Activated T-helper 2 cell treated with anti-CD3 and anti-CD28 coated beads, Interferon-gamma antibody, Interleukin-2, Interleukin-4, amounts not matched to agents 10 μg/mL and 5 μg/mL and 100 μg/mL, durations not matched to agents 14 hours and 24 hours and 36 hours (primary cell): ENCODE data around the gene ZNF43. TPM values are rescaled to one million over a fixed set of nuclear protein-coding genes. Genes with fewer than 3 reads are reported as not detected.
"Not testable (repeated sequence)": the region's sequence is repeated elsewhere in the genome, so short reads cannot be mapped to it uniquely, and the experiment has no call there.

Source experiments
- DNase-seq: peaks from one replicate; pipeline ENCODE4 v3.0.0; 2021; ENCODE audit warnings: low spot score
- H3K27ac Mint-ChIP-seq: one replicate; pipeline ENCODE4 v1.8.0; 2021; ENCODE audit warnings: mixed read lengths
- H3K27me3 Mint-ChIP-seq: one replicate; pipeline ENCODE4 v1.8.0; 2021; ENCODE audit warnings: low read depth, mixed read lengths
- H3K36me3 Mint-ChIP-seq: one replicate; pipeline ENCODE4 v1.8.0; 2021; ENCODE audit warnings: low read depth, mixed read lengths
- H3K4me1 Mint-ChIP-seq: one replicate; pipeline ENCODE4 v1.8.0; 2021; ENCODE audit warnings: low read depth, mixed read lengths
- H3K4me3 Mint-ChIP-seq: one replicate; pipeline ENCODE4 v1.8.0; 2021; ENCODE audit warnings: low read depth, mild to moderate bottlenecking, moderate library complexity, mixed read lengths
- H3K9me3 Mint-ChIP-seq: one replicate; pipeline ENCODE4 v1.8.0; 2021; ENCODE audit warnings: mixed read lengths
- intact Hi-C: fragments of 100-400 bp; cut with micrococcal nuclease; formaldehyde crosslinking; loops from one replicate; pipeline ENCODE4 v1.15.1; 2023
- total RNA-seq: library from RNA; stranded (reverse); gene quantifications from 2 replicates; pipeline ENCODE4 v1.2.3, GENCODE V29; 2022

Gene ZNF43
- total RNA-seq, 1 donor from 2014 or later = 33.5 TPM

GRCh38 chr19:21775792-21776191, 60.2 kb downstream of the ZNF43 start:
- H3K4me1 Mint-ChIP-seq, H3K27me3 Mint-ChIP-seq, H3K36me3 Mint-ChIP-seq, intact Hi-C loops, H3K27ac Mint-ChIP-seq, H3K4me3 Mint-ChIP-seq, DNase-seq: not testable (repeated sequence)
- H3K9me3 Mint-ChIP-seq = peaks cover 23% of the 10 kb centered on the region

DNA sequence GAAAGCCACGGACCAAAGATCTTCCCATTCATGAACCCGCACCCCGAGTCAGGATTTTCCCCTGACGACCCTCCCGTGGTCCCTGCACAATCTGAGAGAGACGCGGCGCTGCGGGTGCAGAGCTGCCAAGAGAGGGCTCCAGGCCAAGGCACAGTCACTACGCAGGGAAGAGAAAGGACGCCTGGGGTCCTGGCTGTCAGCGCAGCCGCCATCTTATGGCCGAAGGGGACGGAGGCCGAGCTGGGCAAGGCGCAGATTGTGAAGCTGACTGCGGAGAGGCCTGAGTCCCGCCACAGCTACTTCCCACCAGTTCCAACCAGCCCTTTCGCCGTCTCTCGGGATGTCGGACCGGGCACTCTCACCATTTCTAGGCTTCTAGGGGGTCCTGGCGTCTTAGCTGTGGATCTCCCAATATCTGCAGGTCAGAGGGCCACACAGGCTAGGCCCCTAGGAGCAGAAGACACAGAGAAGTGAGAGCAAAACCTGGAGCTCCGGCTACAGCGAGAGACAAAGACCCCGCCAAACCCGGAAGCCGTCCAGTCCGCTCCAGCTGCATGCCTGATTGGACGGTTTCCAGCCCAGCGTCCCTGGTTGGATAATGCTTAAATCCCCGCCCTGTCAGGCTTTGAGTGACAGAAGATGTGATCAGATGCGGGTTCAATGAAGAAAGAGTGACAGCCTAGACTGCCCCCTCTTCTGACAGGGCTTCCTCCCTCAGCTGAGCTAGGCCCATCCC, 68.7 kb downstream of the ZNF43 start, which contains the start of gene ZNF100:
Gene ZNF100, minus strand, starts transcription at position 515 of the 736 bp plus-strand sequence. Its CDS starts 150 bp downstream, at position 365.
- no peaks in the 10 kb centered on the region for H3K27me3 Mint-ChIP-seq
- peak; percentile 82 for DNase-seq
- H3K27ac Mint-ChIP-seq = peak within 1 kb of the TSS; percentile 91
- intact Hi-C loops = loop anchor here (1.0 to 5.0 kb wide), 3 partner anchors 70 to 200 kb away; partner anchors contain the start of gene ZNF43
- H3K4me1 Mint-ChIP-seq = peaks cover 18% of the 10 kb centered on the region
- H3K36me3 Mint-ChIP-seq = peaks cover 43% of the 10 kb centered on the region
- peak within 1 kb of the TSS; percentile 96 for H3K4me3 Mint-ChIP-seq
- H3K9me3 Mint-ChIP-seq = peaks cover 24% of the 10 kb centered on the region

- H3K27me3 Mint-ChIP-seq = not testable (repeated sequence)
- H3K4me3 Mint-ChIP-seq = peak overlapping the region; percentile 96
- peaks cover 18% of the 10 kb centered on the region for H3K4me1 Mint-ChIP-seq
- peaks cover 28% of the 10 kb centered on the region for H3K9me3 Mint-ChIP-seq
- intact Hi-C loops = loop anchor here (1.0 to 5.0 kb wide), 3 partner anchors 71 to 199 kb away; partner anchors contain the start of gene ZNF43
- H3K27ac Mint-ChIP-seq = peak overlapping the region; percentile 91
- peaks cover 49% of the 10 kb centered on the region for H3K36me3 Mint-ChIP-seq
- peak; percentile 8 for DNase-seq
Measured at GRCh38 chr19:21766705-21767064, 69.3 kb downstream of the ZNF43 start.

- H3K9me3 Mint-ChIP-seq = peaks cover 32% of the 10 kb centered on the region
- DNase-seq = no peak
- H3K4me1 Mint-ChIP-seq = peaks cover 17% of the 10 kb centered on the region
- H3K27me3 Mint-ChIP-seq = no peaks in the 10 kb centered on the region
- H3K27ac Mint-ChIP-seq = no peak overlapping the region
- peaks cover 64% of the 10 kb centered on the region for H3K36me3 Mint-ChIP-seq
- no peak overlapping the region for H3K4me3 Mint-ChIP-seq
- intact Hi-C loops = loop anchor here (5.0 kb wide), 2 partner anchors 72 to 198 kb away; partner anchors contain the start of gene ZNF43
Measured at GRCh38 chr19:21765151-21765550, 70.8 kb downstream of the ZNF43 start.

DNA sequence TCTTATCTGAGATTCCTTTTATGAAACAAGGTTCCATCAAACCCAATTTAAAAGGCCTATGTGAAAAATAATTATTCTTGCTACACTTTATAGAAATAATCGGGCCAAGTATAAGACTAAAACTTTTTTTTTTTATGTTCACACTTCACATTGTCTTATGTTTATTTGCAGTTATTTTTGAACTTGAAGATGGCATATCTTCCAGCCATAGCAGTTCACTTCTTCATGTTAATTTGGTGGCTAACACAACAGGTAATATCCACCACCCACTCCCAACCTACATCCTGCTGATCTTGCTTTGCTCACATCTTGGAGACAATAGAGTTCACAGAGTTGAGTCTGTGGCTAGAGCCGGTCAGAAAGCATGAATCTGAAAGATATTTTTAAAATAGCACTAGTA, 74.4 kb downstream of the ZNF43 start:
- H3K4me3 Mint-ChIP-seq, H3K27me3 Mint-ChIP-seq, intact Hi-C loops, H3K27ac Mint-ChIP-seq, DNase-seq: not testable (repeated sequence)
- Mint-ChIP-seq H3K9me3 (peaks cover 58% of the 10 kb centered on the region), H3K4me1 (peaks cover 14% of the 10 kb centered on the region), H3K36me3 (peaks cover 97% of the 10 kb centered on the region)

DNA sequence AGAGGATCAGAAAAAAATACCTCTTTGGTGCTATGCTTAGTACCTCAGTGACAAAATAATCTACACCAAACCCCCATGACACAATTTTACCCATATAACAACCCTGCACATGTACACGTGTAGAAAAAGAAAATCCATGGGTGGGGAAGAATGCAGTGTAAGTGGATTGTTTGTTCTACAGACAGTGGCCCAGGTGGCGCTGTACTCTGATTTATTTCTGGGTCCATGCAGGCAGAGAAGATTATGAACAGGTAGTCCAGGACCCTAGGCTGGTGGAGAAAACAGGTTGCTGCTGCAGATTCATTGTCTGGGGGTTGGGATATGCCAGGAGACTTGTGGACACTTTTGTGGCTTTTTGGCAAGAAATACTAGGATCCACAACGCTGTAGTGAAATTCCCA, 77.7 kb downstream of the ZNF43 start:
- H3K4me1 Mint-ChIP-seq = no peaks in the 10 kb centered on the region
- no peaks in the 10 kb centered on the region for H3K27me3 Mint-ChIP-seq
- intact Hi-C loops = no loop called here
- no peak overlapping the region for H3K4me3 Mint-ChIP-seq
- no peak overlapping the region for H3K27ac Mint-ChIP-seq
- no peak for DNase-seq
- H3K9me3 Mint-ChIP-seq = peaks cover 81% of the 10 kb centered on the region
- H3K36me3 Mint-ChIP-seq = peaks cover 97% of the 10 kb centered on the region

DNA sequence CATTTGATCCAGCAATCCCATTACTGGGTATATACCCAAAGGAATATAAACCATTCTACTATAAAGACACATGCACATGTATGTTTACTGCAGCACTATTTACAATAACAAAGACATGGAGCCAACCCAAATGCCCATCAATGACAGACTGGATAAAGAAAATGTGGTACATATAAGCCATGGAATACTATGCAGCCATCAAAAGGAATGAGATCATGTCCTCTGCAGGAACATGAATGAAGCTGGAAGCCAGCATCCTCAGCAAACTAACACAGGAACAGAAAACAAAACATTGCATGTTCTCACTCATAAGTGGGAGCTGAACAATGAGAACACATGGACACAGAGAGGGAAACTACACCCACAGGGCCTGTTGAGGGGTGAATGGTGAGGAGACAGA, 80.4 kb downstream of the ZNF43 start:
- H3K27ac Mint-ChIP-seq, intact Hi-C loops, H3K4me3 Mint-ChIP-seq, H3K27me3 Mint-ChIP-seq, H3K4me1 Mint-ChIP-seq, DNase-seq: not testable (repeated sequence)
- peaks cover 80% of the 10 kb centered on the region for H3K9me3 Mint-ChIP-seq
- peaks cover 98% of the 10 kb centered on the region for H3K36me3 Mint-ChIP-seq

Other genes starting within 250 kb of the ZNF43 start
- gene ZNF100, start 68.6 kb downstream of the ZNF43 start, total RNA-seq = 21.6 and 24.3 TPM in 2 replicates
- gene ZNF208, start 174.8 kb upstream of the ZNF43 start, total RNA-seq = 0.05 and 0.48 TPM in 2 replicates
- gene ZNF257, start 216.3 kb upstream of the ZNF43 start, total RNA-seq = 5.5 and 5.9 TPM in 2 replicates